Superior temporal gyrus (tissue), 1 donor: ENCODE results near the gene ARL4C.
A peak's percentile ranks its signal among the peaks of the same experiment; 100 is the strongest.

Experiments used
- DNase-seq: peaks from one replicate; pipeline ENCODE4 v3.0.0-alpha.2; 2016; ENCODE audit errors: extremely low spot score

The ARL4C gene

DNA sequence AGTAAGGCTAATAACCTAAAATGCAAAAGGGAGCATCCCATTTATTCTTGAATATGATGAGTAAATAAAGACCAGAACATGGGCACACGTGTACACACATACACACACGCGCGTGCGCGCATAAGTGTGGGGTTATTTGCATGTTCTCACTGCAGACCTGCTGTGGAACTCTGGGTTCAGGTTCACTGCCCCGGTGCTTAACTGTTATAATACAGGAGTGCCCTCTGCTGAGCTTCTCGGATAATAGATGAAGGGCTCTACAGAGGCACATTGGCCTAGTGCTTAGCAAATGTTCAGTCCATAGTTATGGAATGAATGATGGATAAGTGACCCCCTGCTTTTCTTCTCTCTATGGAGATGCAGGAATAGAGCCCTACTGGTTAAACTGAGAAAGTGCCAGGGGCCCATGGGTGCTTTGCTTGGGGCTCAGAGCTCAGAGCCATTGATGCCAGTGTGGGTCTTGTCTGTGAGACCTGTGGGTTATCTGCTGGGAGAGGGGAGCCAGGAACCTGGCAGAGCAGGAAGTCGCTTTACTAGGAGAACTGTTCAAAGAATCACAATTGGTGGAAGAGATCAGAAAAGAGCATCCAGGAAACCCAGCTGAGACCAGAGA, 3.6 kb upstream of the ARL4C start:
- DNase-seq = peak; percentile 76

DNA sequence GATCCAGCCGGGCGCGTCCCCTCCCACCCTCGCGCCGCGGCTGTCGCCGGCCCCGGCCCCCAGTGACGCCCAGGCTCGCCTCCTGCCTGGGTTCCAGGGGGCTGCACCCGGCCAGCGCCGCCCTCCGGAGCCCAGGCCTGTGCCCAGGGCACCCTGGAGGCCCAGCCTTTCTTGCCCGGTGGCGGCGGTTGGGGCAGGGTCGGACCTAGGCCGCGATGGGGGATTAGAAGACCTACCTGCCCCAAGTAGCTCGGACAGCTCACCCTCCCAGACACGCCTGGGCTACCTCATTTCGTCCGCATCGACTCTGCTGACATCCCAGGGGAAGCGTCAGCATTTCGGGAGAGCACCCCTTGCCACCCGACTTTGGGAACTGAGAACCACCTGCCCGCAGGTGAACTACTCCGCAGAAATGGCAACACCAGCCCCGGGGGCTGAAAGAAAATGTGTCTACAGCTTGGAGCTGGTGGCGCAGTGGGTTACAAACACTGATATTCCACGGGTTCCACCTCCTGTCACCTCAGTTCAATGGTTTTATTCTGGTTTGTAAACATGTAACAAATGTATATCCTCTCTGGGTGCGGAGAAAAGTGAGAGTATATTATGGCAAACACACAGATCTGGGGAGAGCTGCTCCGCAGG, 834 bp upstream of the ARL4C start:
- no peak for DNase-seq

DNA sequence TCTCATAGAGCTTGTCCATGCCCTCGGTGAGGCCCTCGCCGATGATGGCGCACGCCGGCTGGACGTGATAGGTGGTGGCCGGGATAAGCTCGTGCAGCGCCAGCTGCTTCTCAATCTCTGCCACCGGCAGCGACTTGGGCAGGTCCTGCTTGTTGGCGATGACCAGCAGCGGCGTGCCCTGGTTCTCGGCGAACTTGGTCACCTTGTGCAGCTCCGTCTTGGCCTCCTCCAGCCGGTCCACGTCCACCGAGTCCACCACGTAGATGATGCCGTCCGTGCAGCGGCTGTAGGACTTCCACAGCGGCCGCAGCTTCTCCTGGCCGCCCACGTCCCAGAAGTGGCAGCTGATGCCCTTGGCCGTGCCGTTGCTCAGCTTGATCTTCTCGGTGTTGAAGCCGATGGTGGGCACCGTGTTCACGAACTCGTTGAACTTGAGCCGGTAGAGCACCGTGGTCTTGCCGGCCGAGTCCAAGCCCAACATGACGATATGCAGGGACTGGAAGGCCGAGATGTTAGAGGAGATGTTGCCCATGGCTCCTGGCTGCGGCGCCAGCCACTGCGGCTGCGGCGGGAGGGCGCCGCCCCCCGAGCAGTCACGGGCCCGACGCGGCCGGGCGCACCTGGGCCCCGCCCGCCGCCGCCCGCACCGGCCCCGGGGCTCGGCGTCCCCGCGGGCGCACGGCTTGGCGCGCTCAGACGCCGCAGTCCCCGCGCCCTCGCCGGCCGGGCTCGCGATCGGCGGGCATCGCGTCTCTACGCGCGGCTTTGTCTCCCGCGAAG, 636 bp downstream of the ARL4C start:
- no peak for DNase-seq

DNA sequence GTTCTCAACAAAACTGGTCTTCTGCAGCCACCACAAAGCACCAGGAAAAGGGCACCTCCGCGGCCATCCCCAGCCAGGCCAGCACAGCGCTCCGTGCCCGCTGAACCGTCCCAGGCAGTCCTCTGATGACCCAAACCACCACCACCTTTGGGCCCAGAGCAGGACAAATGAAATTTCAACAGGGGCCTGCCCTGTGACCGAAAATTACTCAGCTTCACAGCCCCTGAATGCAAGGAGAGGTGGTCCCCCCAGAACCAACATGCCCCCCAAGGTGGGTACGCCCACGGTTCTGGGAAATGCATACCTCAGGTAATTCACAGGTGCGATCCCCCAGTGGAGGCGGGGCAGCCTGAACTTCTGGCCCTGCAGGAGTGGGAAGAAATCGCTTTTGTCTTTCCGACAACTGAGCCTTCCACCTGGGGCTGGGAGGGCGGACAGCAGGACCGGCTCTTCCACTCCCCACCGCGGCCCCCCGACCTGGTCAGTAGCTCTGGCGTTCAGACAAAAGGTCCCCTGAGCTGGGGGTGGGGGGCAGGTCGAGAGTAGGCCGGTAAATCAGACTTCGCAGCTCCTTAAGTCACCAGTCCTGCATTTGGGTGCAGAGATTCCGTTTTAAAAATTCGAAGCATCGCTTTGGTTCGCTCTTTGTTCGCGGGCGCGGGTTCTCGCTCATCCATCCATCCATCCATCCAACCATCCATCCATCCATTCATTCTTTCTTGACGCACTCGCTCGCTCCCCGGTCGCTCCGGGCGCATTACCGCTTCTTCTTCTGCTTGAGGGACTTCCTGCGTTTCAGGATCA, 1.4 kb downstream of the ARL4C start:
- DNase-seq = no peak

DNA sequence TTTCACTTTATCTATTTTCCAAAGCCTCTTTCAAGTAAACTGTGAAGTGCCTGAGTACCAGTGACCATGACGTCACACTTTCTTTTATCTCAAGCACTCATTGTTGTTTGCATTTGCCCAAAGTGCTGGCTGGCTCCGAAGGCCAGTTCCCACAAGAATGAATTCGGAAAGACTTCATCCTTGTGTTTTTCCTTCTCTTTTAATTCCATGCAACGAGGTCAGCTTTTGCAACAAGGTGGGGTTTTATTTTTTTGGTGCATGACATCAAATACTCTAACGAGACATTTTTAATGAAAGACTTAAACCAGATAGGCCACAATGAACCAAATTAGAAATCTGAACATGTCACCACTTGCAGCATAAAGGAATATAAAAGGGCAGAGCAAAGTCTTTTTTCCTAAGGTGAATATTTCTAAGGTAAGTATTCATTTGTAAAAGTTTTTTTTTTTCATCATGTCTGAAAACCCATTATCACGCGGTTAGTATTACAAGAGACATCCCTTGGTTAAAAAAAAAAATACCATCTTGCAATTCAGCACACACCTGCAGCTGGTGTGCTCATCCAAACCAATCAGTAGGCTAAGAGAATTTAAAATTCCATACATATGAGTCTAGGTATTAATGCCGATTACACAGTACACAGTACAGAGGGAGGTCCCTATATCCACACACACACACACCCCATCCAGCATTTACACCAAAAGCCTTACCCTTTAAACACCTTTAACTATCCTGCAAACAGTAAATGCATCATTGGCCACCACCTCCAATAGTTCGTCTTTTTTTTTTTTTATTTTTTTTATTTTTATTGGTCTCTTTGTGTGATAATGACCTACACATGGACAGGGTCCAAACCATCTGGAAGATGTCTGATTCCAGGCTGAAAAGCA, 2.3 kb downstream of the ARL4C start:
- DNase-seq = peak; percentile 70

DNA sequence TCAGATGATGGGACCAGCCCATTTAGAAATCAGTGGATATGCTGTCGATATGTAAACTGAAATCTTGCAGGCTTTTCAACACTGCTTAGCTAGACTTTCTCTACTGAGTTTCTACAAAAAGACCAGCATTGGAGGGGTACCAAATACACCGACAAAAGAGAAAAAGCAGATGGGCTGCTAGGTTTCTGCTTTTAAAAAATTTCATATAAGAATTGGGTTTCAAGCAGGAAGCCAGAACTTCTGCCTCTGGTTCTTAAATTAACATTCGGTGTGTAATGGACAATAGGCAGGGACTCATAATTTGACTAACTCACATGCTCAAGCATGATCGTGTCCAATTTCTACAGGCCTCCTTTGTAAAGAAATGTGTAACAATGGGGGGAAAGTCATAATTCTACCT, 3.1 kb downstream of the ARL4C start:
- peak; percentile 44 for DNase-seq

DNA sequence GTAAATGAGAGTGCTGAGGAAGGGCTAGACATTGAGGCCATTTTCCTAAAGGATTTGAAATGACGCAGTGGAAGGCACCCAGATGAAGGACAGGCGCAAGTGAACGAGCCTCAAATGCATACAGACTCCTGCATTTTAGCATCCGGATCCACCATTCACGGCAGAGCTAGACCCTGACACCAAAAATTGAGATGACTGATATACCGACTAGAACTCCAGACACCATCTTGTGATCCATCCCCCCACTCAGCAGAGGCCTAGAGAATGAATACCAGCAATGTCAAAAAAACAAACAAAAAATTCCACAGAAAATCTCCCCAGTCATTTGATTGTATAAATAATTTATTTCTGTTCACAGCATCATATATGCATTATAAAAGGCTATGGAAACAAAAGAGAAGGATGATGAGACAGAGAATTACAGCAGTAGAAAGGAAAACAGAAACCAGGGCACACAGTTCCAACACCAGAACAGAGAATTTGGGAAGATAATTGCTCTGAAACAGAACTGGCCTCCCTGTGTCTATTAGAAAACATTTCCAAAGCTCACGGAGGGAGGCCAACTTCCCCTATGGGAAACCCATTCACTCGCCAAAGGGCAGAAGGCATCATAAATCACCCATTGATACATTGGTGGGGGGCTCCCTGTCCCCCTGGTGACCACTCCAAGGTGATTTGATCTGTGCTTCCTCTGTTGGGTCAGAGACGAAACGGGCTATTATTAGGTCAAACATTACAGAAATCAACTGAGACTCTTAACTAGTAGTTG, 4.0 kb downstream of the ARL4C start:
- no peak for DNase-seq

DNA sequence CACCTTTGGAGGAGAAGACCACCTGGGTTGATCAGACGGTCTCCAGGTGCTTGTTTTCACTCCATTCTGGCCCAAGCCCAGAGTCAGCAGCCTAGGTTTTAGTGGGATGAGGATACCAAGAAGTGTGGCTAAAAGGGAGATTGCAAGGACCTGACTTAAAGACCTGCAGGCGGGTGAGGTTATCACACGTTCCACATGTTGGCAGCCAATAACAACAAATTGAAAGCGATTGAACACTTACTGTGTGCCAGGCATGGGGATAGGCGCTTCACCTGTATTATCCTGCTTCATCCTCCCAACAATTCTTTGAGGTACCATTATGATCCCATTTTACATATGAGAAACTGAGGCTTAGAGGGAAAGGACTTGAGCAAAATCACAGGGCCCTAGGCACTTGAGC, 5.0 kb downstream of the ARL4C start:
- DNase-seq = no peak

DNA sequence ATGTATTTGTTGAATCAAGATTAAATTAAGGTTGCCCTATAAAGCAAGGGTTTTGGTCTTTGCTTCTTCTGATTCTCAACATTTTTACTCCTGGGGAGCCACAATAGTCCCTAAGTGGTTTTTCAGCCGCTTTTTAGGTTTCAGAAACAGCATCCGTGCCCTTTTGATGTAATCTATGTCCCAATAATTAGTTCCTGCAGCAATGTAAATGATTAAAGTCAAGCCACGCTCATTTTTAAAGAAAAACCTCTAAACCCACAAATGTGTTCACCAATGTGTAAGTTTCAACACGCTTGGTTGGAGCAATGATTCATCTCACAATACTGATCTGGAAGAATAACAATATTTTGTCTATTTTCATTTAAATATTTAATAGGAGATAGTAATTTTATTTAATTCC, 5.6 kb downstream of the ARL4C start:
- no peak for DNase-seq

DNA sequence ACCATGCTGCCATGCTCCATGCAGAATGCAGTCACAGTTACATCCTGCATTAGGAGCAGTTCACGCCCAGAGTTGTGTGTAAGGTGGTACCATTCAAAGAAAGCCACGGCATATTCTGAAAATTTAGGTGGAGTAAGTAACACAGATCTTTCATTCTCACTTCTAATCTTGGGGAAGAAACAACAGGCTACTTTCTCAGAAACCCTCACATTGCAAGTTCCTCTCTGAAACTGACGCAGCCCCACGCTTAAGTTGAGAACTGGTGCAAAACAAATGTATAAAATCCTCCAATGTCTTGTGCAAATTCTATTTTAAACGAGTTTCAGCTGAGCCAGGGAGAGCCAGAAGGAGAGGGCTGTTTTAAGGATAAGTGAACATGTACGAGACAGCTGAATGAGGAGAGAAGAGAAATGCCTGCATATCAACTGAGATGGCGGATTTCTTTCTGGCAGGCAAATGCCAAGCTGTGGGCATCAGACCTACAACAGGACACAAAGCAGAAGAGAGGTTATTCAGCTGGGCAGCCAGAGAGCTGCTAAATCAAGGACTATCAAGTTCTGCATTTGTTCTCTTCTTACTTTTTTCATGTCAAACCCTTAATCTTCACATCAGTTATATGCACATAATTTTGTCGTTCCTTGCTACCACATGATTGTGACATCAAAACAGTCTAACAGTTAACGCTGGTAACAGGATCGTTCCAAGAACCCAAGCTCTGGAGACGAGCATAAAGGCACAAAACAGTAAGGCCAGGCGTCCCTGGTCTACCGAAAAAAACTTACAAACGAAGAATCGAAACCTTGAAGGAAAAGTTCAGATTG, 6.4 kb downstream of the ARL4C start:
- DNase-seq = peak; percentile 64

DNA sequence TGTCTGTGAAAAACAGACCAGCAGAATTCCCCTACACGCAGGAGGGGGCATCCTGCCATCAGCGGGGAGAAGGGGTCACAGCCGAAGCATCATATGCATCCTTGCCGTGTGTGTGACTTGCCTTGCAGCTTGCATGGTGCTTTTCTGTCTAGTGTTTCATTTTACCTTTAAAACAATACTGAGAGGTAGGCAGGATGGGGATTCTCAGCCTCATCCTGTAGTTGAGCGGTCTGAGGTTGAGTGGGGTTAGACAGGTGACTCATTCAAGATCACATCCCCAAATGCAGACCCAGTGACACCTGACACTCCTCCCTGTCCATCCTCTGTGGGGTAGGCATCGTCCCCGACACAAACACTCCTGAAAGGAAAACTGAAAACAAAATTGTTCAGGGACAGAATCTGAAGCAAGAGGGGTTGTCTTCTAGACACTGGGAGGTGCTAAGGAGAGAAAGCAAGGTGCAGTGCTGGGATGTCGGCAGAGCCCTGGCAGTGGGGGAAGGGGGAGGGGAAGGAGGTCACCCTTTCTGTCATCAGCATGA, 7.9 kb downstream of the ARL4C start:
- DNase-seq = no peak

DNA sequence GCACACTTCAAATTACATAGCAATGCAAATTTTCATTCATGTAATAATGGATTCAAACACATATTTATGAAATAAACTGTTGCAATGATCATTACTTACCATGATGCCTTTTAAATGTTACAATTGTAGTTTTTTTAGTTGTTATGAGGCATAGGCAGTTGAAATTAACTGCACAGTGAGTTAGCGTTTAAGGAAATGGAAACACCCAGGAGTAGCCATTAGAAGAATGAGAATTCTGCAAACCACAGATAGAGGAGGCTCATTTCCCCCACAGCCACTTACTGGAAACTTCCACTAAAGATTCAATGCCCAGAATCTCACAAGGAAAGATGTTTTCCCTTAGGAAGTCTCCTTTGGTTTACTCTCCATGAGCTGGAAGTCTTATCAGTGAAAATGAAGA, 8.4 kb downstream of the ARL4C start:
- DNase-seq = no peak

DNA sequence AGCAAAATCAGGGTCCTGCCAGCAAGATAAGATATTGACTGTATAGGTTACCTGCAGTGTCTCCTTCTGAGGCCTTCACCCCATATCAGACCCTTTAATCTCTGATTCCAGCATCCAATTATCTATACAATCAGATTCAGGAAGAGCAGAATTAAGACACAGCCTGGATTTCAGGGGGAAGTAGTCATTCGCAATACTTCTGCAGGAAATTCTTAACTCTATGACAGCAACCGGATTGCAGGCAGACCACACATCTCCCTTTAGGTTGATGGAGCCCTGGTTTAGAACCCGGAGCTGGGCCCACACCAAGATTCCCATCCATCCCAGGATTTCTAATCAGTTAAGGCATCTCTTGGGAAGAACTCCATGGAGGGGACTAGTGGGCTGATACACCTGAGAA, 9.5 kb downstream of the ARL4C start:
- DNase-seq = no peak

DNA sequence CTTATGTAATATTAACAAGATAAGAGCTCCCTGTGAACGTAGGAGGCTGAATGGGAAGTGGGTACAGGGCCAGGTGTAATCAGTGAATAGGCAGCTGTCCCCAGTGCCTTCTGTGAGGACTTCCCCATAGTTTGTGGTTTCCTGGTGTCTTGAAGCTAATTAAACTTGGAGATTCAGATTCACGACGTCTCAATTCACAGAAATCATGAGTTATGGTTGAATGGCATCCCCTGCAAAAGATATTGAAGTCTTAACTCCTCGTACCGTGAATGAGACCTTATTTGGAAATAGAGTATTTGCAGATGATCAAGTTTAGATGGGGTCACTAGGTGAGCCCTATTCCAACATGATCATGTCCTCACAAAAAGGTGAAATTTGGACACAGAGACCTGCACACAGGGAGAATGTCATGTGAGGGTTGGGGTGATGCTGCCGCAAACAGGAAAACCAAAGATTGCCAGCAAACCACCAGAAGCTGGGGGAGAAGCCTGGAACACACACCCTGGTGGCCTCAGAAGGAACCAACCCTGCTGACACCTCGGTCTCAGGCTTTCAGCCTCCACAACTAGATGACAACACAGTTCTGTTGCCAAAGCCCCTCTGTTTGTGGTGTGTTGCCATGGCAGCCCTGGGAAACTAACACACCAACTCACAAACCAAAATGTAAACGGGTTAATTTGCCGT, 13.2 kb downstream of the ARL4C start:
- DNase-seq = no peak

DNA sequence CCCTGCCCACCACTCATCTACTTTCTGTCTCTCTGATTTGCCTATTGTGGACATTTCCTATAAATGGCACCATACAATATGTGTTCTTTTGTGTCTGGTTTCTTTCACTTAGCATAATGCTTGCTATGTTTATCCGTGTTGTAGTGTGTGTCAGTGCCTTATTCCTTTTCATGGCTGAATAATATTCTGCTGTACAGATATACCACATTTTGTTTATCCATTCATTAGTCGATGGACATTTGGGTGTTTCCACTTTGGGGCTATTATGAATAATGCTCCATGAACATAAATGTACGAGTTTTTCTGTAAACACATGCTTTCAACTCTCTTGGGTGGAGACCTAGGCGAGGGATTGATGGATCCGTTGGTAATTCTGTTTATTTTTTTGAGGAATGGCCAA, 15.6 kb downstream of the ARL4C start:
- DNase-seq = no peak

DNA sequence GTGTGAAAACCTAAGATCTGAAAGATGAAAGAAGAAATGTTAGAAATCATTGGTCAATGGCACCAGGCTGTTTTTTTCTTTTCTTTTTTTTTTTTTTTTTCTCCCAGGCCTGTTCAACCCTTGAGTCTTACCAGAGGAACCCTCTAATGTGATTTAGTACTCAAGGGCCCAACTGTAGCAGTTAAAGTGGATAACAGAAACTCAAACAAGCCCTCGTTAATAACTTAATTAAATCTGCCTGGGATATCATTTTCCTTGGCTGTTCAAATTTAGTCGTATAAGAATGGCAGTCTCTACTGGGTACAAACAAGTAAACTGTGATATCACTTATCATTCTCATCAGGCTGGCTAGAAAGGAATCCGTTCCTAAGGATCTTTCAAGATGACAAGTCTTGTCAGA, 16.5 kb downstream of the ARL4C start:
- DNase-seq = no peak

DNA sequence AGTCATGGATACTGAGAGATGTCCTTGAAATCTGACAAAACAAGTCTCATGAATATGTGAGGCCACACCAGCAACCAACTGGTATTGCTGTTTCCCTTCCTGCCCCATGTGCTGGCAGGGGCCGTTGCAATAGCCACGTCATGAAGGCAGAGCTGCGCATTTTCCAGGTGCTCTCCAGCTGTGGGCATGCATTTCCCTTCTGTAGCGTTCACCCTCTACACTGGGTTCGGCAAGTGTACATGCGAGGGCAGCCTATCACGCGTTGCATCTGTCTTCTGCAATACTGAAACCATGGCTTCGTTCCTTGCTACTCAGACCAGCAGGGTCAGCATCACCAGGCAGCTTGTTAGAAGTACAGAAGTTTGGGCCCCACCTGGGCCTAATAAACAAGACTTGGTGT, 17.4 kb downstream of the ARL4C start:
- DNase-seq = no peak

DNA sequence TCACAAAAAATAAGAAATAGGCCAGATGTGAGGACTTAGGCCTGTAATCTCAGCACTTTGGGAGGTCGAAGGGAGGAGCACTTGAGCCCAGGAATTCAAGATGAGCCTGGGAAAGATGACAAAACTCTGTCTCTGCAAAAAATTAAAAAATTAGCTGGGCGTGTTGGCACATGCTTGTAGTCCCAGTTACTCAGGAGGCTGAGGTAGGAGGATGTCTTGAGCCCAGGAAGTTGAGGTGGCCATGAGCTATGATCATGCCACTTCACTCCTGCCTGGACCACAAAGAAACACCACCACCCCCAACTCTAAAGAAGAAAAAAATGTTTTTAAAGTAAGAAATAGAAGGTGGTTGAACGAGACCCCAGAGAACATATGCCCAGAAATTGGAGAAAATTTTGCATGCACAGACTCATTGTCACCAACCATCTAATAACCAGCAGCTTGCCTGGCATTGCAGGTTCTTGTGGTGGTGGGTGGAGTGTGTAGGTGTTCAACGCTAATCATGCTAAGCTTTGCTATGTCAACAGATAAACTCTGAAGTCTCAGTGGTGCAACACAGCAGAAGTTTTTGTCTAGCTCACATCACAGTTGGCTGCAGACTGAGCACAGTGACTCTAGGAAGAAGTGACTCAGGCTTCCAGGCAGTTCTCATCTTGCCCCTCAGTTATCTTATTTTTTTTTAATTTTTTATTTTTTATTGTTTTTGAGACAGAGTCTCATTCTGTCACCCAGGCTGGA, 18.6 kb downstream of the ARL4C start:
- DNase-seq = no peak
